Naive thymus-derived CD4-positive, alpha-beta T cell (primary cell): ENCODE measurements around the gene NFATC2. TPM values are rescaled to one million over a fixed set of nuclear protein-coding genes. Genes with fewer than 3 reads are reported as not detected.
A peak's percentile ranks its signal among the peaks of the same experiment; 100 is the strongest.

Experiments
- ATAC-seq: fragments of 150-1000 bp; cut with Tn5 transposase; 2 replicates; pipeline ENCODE4 v1.10.0; 2021; ENCODE audit warnings: mild to moderate bottlenecking, moderate library complexity
- CTCF ChIA-PET: fragments of 350-600 bp; sonication (Branson Sonifier 250); formaldehyde crosslinking; loops from one replicate; lab custom pipeline; 2021; ENCODE audit warnings: antibody characterized with exemption; lab: Charles Lee
- POLR2A ChIA-PET: fragments of 350-600 bp; sonication (Branson Sonifier 250); formaldehyde crosslinking; loops from one replicate; lab custom pipeline; 2021; ENCODE audit warnings: antibody characterized with exemption, inconsistent platforms; lab: Charles Lee
- DNase-seq, 9 donors: peaks; one replicate each; pipeline versions ENCODE4 v3.0.0 to v3.0.0-alpha.2; 2020 to 2022; ENCODE audit warnings: mixed read lengths in 1 of 9
- H3K27ac ChIP-seq: one replicate; pipeline ENCODE4 v1.7.0; 2013; ENCODE audit warnings: mild to moderate bottlenecking, low read depth, low read length, moderate library complexity
- H3K27me3 ChIP-seq, 2 donors: one replicate each; pipeline ENCODE4 v1.7.0; 2013; ENCODE audit warnings: low read length in 2 of 2, mild to moderate bottlenecking in 2 of 2, moderate library complexity in 2 of 2; ENCODE audit not compliant: control insufficient read depth in 2 of 2, insufficient read depth in 2 of 2
- H3K36me3 ChIP-seq, 3 experiments: 1 replicate in 2 of 3; 2 replicates in 1 of 3; pipeline ENCODE4 v1.7.0; 2013; ENCODE audit warnings: low read length in 3 of 3, mild to moderate bottlenecking in 3 of 3, moderate library complexity in 1 of 3; ENCODE audit not compliant: insufficient read depth in 3 of 3, control insufficient read depth in 2 of 3
- H3K4me1 ChIP-seq, 2 donors: one replicate each; pipeline ENCODE4 v1.7.0; 2013; ENCODE audit warnings: low read length in 2 of 2, mild to moderate bottlenecking in 2 of 2, moderate library complexity in 1 of 2; ENCODE audit not compliant: control insufficient read depth in 2 of 2, insufficient read depth in 2 of 2
- H3K4me3 ChIP-seq: 2 replicates; pipeline ENCODE4 v1.7.0; 2013; ENCODE audit warnings: mild to moderate bottlenecking, low read length
- H3K9me3 ChIP-seq, 3 experiments: 1 replicate in 2 of 3; 2 replicates in 1 of 3; pipeline ENCODE4 v1.7.0; 2013; ENCODE audit warnings: low read length in 3 of 3; ENCODE audit not compliant: control insufficient read depth in 2 of 3
- H3K27ac Mint-ChIP-seq, 9 donors: one replicate each; pipeline ENCODE4 v1.8.0; 2020 to 2022; ENCODE audit warnings: mixed read lengths in 9 of 9, mild to moderate bottlenecking in 8 of 9, moderate library complexity in 5 of 9, inconsistent platforms in 2 of 9
- H3K27me3 Mint-ChIP-seq, 5 donors: one replicate each; pipeline ENCODE4 v1.8.0; 2021 to 2022; ENCODE audit warnings: mixed read lengths in 5 of 5, mild to moderate bottlenecking in 1 of 5
- H3K36me3 Mint-ChIP-seq, 5 donors: one replicate each; pipeline ENCODE4 v1.8.0; 2020 to 2022; ENCODE audit warnings: mixed read lengths in 5 of 5, mild to moderate bottlenecking in 3 of 5, inconsistent platforms in 1 of 5
- H3K4me1 Mint-ChIP-seq, 7 donors: one replicate each; pipeline ENCODE4 v1.8.0; 2020 to 2022; ENCODE audit warnings: mixed read lengths in 7 of 7, mild to moderate bottlenecking in 3 of 7, inconsistent platforms in 1 of 7
- H3K4me3 Mint-ChIP-seq, 10 donors: one replicate each; pipeline ENCODE4 v1.8.0; 2020 to 2022; ENCODE audit warnings: mild to moderate bottlenecking in 10 of 10, mixed read lengths in 10 of 10, moderate library complexity in 6 of 10, inconsistent platforms in 2 of 10
- H3K9me3 Mint-ChIP-seq, 11 donors: one replicate each; pipeline ENCODE4 v1.8.0; 2020 to 2022; ENCODE audit warnings: mixed read lengths in 11 of 11, mild to moderate bottlenecking in 4 of 11, inconsistent platforms in 1 of 11, moderate library complexity in 1 of 11
- intact Hi-C, 2 donors: fragments of 100-400 bp; cut with micrococcal nuclease; formaldehyde crosslinking; loops; one replicate each; pipeline ENCODE4 v1.15.1; 2023
- polyA plus RNA-seq, 2 donors: library from polyadenylated mRNA; unstranded; fragments of 300-500 nt; fragmentation: Illumina TruSeq; gene quantifications; one replicate each; pipeline ENCODE4 v1.2.3, GENCODE V29; 2021
- total RNA-seq, 6 experiments: library from RNA in 5 of 6; stranded (reverse) in 5 of 6; gene quantifications; 1 replicate in 5 of 6; 2 replicates in 1 of 6; pipeline ENCODE4 v1.2.3 and lab custom pipeline; 2021 to 2026

Gene NFATC2
- total and polyA plus RNA-seq, 7 experiments from 2014 or later = 16.6 to 66.8 (median 42.6) TPM

DNA sequence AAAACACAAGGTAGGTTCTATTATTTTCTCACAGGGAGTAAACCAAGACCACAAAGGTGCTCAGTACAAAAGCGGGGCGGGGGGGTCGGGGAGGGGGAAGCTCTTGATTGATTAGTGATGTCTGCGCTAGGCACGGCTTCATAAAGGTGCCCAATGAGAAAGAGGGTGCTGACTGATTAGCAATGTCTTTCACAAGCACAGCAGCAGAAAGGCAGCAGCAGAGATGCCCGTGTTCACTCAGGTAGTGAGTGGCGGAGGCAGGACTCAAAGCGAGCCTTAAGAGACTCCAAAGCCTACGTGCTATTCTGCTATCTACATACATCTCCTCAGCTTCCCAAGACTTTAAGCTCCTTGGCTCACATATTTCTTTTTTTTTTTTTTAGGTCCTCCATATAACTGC, 20.3 kb downstream of the NFATC2 start:
- no peak for ATAC-seq
- Mint-ChIP-seq H3K9me3 (peaks cover 0 to 1% (median 0%) of the 10 kb centered on the region in 11 donors), H3K36me3 (peaks cover 11 to 37% (median 32%) of the 10 kb centered on the region in 5 donors), H3K4me3 (no peak overlapping the region), H3K27me3 (no peaks in the 10 kb centered on the region), H3K4me1 (peaks cover 44 to 70% (median 65%) of the 10 kb centered on the region in 7 donors), H3K27ac (peak overlapping the region in 3 of 9 donors; percentile 20 to 51 (median 46))
- intact Hi-C loops = no loop called here
- H3K9me3 ChIP-seq = no peaks in the 10 kb centered on the region
- H3K4me3 ChIP-seq = no peak overlapping the region
- no peak for DNase-seq
- no peaks in the 10 kb centered on the region for H3K27me3 ChIP-seq
- H3K36me3 ChIP-seq = peaks cover 0 to 37% (median 5%) of the 10 kb centered on the region in 3 experiments
- CTCF ChIA-PET = interaction anchor here (0.6 kb wide), 1 partner anchor 84 kb away, joined by 3 read pairs; no protein-coding TSS in a partner anchor
- POLR2A ChIA-PET = no interaction called here
- peaks cover 17 to 29% of the 10 kb centered on the region in 2 donors for H3K4me1 ChIP-seq
- H3K27ac ChIP-seq = no peak overlapping the region

GRCh38 chr20:51517839-51518238, 24.7 kb downstream of the NFATC2 start:
- H3K36me3 Mint-ChIP-seq = peaks cover 10 to 60% (median 45%) of the 10 kb centered on the region in 5 donors
- Histone ChIP-seq H3K27me3 (no peaks in the 10 kb centered on the region), H3K36me3 (peaks cover 6 to 39% (median 15%) of the 10 kb centered on the region in 3 experiments), H3K9me3 (no peaks in the 10 kb centered on the region), H3K27ac (no peak overlapping the region), H3K4me3 (no peak overlapping the region), H3K4me1 (peaks cover 26 to 32% of the 10 kb centered on the region in 2 donors)
- H3K27ac Mint-ChIP-seq = peak overlapping the region in 6 of 9 donors; percentile 2 to 81 (median 54)
- H3K4me1 Mint-ChIP-seq = peaks cover 36 to 80% (median 75%) of the 10 kb centered on the region in 7 donors
- DNase-seq = no peak
- CTCF ChIA-PET = no interaction called here
- POLR2A ChIA-PET = interaction anchor here (0.5 to 1.1 kb wide), 2 partner anchors 11 to 655 kb away, joined by 3 read pairs; no protein-coding TSS in a partner anchor
- no peak overlapping the region for H3K4me3 Mint-ChIP-seq
- ATAC-seq = no peak
- no peaks in the 10 kb centered on the region for H3K9me3 Mint-ChIP-seq
- H3K27me3 Mint-ChIP-seq = no peaks in the 10 kb centered on the region
- intact Hi-C loops = no loop called here

DNA sequence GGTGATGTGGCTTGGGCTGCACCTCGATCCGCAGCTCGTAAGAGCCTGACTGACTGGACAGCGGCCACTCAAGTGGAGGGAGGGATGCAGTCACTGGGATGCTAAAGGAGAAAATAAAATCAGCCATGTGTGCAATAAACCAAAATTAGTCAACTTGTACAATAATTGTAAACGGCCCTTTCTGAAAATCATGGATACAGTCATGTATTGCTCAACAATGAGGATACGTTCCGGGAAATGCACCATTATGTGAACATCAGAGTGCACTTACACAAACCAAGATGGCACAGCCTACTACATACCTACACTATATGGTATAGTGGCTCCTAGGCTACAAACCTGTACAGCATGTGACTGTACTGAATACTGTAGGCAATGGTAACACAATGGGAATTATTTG, 25.7 kb downstream of the NFATC2 start:
- ChIA-PET CTCF (no interaction called here), POLR2A (interaction anchor here (1.1 to 8.1 kb wide), 2 partner anchors 12 to 17 kb away, joined by 3 to 74 read pairs; no protein-coding TSS in a partner anchor)
- Histone ChIP-seq H3K36me3 (peaks cover 6 to 32% (median 12%) of the 10 kb centered on the region in 3 experiments), H3K9me3 (no peaks in the 10 kb centered on the region), H3K4me1 (peaks cover 36 to 42% of the 10 kb centered on the region in 2 donors), H3K27ac (no peak overlapping the region), H3K27me3 (no peaks in the 10 kb centered on the region), H3K4me3 (no peak overlapping the region)
- peaks cover 41 to 80% (median 75%) of the 10 kb centered on the region in 7 donors for H3K4me1 Mint-ChIP-seq
- H3K36me3 Mint-ChIP-seq = peaks cover 10 to 58% (median 43%) of the 10 kb centered on the region in 5 donors
- no peaks in the 10 kb centered on the region for H3K27me3 Mint-ChIP-seq
- no peaks in the 10 kb centered on the region for H3K9me3 Mint-ChIP-seq
- H3K4me3 Mint-ChIP-seq = no peak overlapping the region
- intact Hi-C loops = no loop called here
- DNase-seq (no peak), ATAC-seq (no peak)
- peak overlapping the region in 2 of 9 donors; percentile 5 to 43 for H3K27ac Mint-ChIP-seq

DNA sequence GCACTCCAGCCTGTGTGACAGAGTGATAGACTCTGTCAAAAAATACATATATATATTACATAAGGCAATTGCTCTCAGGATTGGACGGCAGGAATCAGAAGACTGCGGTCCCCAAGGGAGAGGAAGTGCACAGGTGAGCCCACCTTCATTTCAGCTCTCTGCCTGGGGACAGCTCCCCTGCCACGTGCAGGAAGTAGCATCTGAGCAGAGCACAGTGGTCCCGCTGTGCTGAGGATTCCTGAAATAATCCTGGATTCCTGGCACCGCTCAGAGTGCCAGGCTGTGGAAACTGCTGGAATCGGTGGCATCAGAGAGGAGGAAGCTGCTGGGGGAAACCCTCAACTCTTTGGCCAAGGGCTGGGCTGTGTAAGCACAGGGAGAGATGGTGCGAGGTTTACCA, 27.7 kb downstream of the NFATC2 start:
- H3K4me3 ChIP-seq = no peak overlapping the region
- no peak for ATAC-seq
- no peaks in the 10 kb centered on the region for H3K9me3 ChIP-seq
- peaks cover 9 to 33% (median 22%) of the 10 kb centered on the region in 3 experiments for H3K36me3 ChIP-seq
- peaks cover 49 to 53% of the 10 kb centered on the region in 2 donors for H3K4me1 ChIP-seq
- DNase-seq = no peak
- ChIA-PET CTCF (interaction anchor here (0.9 to 1.4 kb wide), 3 partner anchors 20 to 33 kb away, joined by 3 to 5 read pairs (median 4); no protein-coding TSS in a partner anchor), POLR2A (interaction anchor here (1.2 to 8.1 kb wide), 6 partner anchors 10 to 27 kb away, joined by 3 to 74 read pairs (median 3); partner anchors contain the start of gene NFATC2)
- H3K27ac ChIP-seq = no peak overlapping the region
- H3K4me3 Mint-ChIP-seq = peak overlapping the region in 7 of 10 donors; percentile 3 to 68 (median 29)
- intact Hi-C loops = loop anchor here in 1 of 2 donors (5.0 kb wide), 1 partner anchor 113 kb away; no protein-coding TSS in a partner anchor
- H3K27ac Mint-ChIP-seq = peak overlapping the region in 5 of 9 donors; percentile 23 to 92 (median 37)
- H3K36me3 Mint-ChIP-seq = peaks cover 15 to 66% (median 49%) of the 10 kb centered on the region in 5 donors
- H3K27me3 Mint-ChIP-seq = no peaks in the 10 kb centered on the region
- H3K4me1 Mint-ChIP-seq = peaks cover 48 to 88% (median 82%) of the 10 kb centered on the region in 7 donors
- no peaks in the 10 kb centered on the region for H3K27me3 ChIP-seq
- no peaks in the 10 kb centered on the region for H3K9me3 Mint-ChIP-seq

DNA sequence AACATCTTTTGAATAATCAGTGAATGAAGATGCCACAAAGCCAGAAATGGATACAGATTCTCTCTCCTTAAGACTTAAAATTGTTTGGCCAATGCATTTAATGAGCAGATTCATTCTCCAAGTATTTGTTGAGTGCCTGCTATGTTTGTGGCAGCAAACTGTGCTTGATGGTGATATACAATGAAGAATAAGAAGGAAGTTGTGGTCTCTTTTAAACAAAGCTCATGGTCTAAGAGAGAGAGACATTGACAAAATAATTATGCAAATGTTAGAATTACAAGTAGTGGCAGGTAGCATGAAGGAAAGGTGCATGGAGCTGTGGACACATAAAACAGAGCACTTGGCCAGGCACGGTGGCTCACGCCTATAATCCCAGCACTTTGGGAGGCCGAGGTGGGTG, 28.3 kb downstream of the NFATC2 start:
- Histone ChIP-seq H3K4me1 (peaks cover 54 to 59% of the 10 kb centered on the region in 2 donors), H3K27ac (no peak overlapping the region), H3K9me3 (no peaks in the 10 kb centered on the region), H3K4me3 (no peak overlapping the region), H3K27me3 (no peaks in the 10 kb centered on the region), H3K36me3 (peaks cover 9 to 37% (median 27%) of the 10 kb centered on the region in 3 experiments)
- peak overlapping the region; percentile 4 to 81 (median 49) for H3K4me3 Mint-ChIP-seq
- intact Hi-C loops = loop anchor here in 1 of 2 donors (5.0 kb wide), 1 partner anchor 112 kb away; no protein-coding TSS in a partner anchor
- peaks cover 51 to 94% (median 88%) of the 10 kb centered on the region in 7 donors for H3K4me1 Mint-ChIP-seq
- peaks cover 20 to 71% (median 55%) of the 10 kb centered on the region in 5 donors for H3K36me3 Mint-ChIP-seq
- ATAC-seq = peak; percentile 46
- POLR2A ChIA-PET = interaction anchor here (1.2 to 8.1 kb wide), 7 partner anchors 10 to 28 kb away, joined by 3 to 74 read pairs (median 3); partner anchors contain the start of gene NFATC2
- no peaks in the 10 kb centered on the region for H3K9me3 Mint-ChIP-seq
- H3K27ac Mint-ChIP-seq = peak overlapping the region; percentile 8 to 93 (median 71)
- CTCF ChIA-PET = interaction anchor here (0.8 to 1.4 kb wide), 4 partner anchors 19 to 32 kb away, joined by 3 to 5 read pairs (median 4); no protein-coding TSS in a partner anchor
- no peaks in the 10 kb centered on the region for H3K27me3 Mint-ChIP-seq
- no peak for DNase-seq

GRCh38 chr20:51513545-51513944, 29.0 kb downstream of the NFATC2 start:
- no peak for DNase-seq
- Mint-ChIP-seq H3K4me1 (peaks cover 56 to 97% (median 92%) of the 10 kb centered on the region in 7 donors), H3K27ac (peak overlapping the region in 8 of 9 donors; percentile 28 to 93 (median 88)), H3K27me3 (no peaks in the 10 kb centered on the region), H3K9me3 (no peaks in the 10 kb centered on the region), H3K36me3 (peaks cover 21 to 76% (median 56%) of the 10 kb centered on the region in 5 donors), H3K4me3 (peak overlapping the region in 9 of 10 donors; percentile 4 to 81 (median 60))
- Histone ChIP-seq H3K27me3 (no peaks in the 10 kb centered on the region), H3K36me3 (peaks cover 9 to 37% (median 27%) of the 10 kb centered on the region in 3 experiments), H3K9me3 (no peaks in the 10 kb centered on the region), H3K4me1 (peaks cover 57 to 60% of the 10 kb centered on the region in 2 donors), H3K4me3 (no peak overlapping the region), H3K27ac (peak overlapping the region; percentile 38)
- intact Hi-C loops = loop anchor here (2.0 to 5.0 kb wide), 2 partner anchors 15 to 111 kb away; no protein-coding TSS in a partner anchor
- ATAC-seq = no peak
- ChIA-PET CTCF (interaction anchor here (0.7 to 1.4 kb wide), 5 partner anchors 17 to 52 kb away, joined by 3 to 4 read pairs (median 3); no protein-coding TSS in a partner anchor), POLR2A (interaction anchor here (0.8 to 8.1 kb wide), 8 partner anchors 9 to 115 kb away, joined by 3 to 74 read pairs (median 4); partner anchors contain the start of gene NFATC2)
